Measurements from ENCODE around the gene EFCAB9.

The EFCAB9 gene

DNA sequence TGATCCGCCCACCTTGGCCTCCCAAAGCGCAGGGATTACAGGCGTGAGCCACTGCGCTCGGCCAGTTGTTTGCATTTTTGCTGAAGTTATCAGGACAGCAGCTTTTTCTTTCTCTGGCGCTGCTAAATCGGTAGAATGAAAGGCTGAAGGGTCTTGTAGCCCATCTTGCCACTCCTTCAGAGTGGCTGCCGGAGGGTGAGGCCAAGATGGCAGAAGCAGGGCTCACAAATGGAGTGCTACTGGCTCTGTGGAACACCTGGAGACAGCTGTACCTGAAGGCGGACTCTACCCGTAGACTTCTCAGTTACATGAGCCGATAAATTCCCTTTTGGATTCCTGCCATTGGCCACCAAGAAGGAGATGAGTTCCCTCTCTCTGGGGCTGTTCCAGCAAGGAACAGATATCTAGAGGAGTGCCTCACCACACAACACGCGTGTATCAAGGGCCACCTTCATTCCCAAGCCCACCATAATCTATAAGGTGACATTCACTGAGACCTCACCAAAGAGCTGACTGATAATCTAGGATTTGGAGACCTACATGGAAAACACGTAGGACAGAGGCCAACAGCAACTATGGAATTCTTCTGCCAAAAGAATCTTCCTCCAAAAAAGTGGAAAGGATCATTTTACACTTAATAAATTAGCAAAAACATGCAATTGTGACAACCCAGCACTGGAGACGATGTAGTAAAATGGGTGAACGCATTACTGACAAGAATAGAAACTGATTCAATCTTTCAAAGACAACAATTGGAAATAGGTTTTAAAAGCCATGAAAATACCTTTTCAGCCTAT lies 27.7 kb upstream of the EFCAB9 start:
- H2BK15ac ChIP-seq (replicated peaks; ENCODE audit: low read depth), result no peak overlapping the region
- DNase-seq, result no peak
- H3K4me1 ChIP-seq (ENCODE audit: control insufficient read depth, low read depth, low read length), result no peaks in the 10 kb centered on the region
- H3K4me3 ChIP-seq (ENCODE audit: low read length), result no peak overlapping the region
- no peak overlapping the region for H2AK5ac ChIP-seq (ENCODE audit: low read length)
- no peak overlapping the region for H3K23ac ChIP-seq (ENCODE audit: low read length)
- no peak overlapping the region for H4K8ac ChIP-seq (ENCODE audit: low read depth, low read length)
- H3K79me1 ChIP-seq (ENCODE audit: low read length), result peaks cover 2% of the 10 kb centered on the region
- H3K4me2 ChIP-seq (ENCODE audit: low read length), result no peak overlapping the region
- H2BK5ac ChIP-seq (ENCODE audit: low read length), result no peak overlapping the region
- no peaks in the 10 kb centered on the region for H3K27me3 ChIP-seq (ENCODE audit: insufficient read depth, low read length, poor library complexity)
- WGBS (ENCODE audit: extremely low coverage, insufficient coverage, low lambda C conversion rate), result no CpG with 5 or more reads among the region's 16 CpGs
- no peak overlapping the region for H3K56ac ChIP-seq (ENCODE audit: low read length)
- no peak overlapping the region for H2BK120ac ChIP-seq (ENCODE audit: low read depth, low read length)
- H3K36me3 ChIP-seq (ENCODE audit: control insufficient read depth, insufficient read depth, low read length), result no peaks in the 10 kb centered on the region
- H3K9ac ChIP-seq (ENCODE audit: low read length), result no peak overlapping the region
- no peak overlapping the region for H3K4ac ChIP-seq (ENCODE audit: low read depth, low read length)
- H3K18ac ChIP-seq (ENCODE audit: low read length), result no peak overlapping the region
- no peak overlapping the region for H4K5ac ChIP-seq (ENCODE audit: low read length)
- no peak overlapping the region for H3K27ac ChIP-seq (ENCODE audit: low read depth, low read length)
- H3K79me2 ChIP-seq (ENCODE audit: control insufficient read depth, insufficient read depth, low read length), result no peaks in the 10 kb centered on the region

DNA sequence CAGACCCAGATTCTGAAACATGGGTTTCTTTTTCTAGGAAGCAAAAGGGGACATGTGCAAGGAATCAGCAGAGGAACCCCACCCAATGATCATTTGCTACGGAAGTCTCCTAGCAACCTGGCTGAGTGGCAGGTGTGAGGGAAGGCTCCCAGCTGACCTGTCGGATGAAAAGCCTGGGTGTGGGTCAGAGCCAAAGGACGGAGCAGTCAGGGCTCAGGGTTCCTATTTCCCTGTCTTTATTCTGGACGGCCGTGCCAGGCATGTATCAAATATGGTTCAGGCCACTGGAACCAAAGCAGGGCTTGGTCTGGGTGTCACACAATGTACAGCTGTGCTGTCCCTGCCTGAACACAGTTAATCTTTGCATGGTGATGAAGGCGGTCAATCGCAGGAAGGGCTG lies 26.1 kb upstream of the EFCAB9 start:
- Histone ChIP-seq H3K23ac (ENCODE audit: low read length) (no peak overlapping the region), H3K4me2 (ENCODE audit: low read length) (no peak overlapping the region), H3K27ac (ENCODE audit: low read depth, low read length) (no peak overlapping the region), H4K5ac (ENCODE audit: low read length) (no peak overlapping the region), H3K4me1 (ENCODE audit: control insufficient read depth, low read depth, low read length) (no peaks in the 10 kb centered on the region), H2BK15ac (replicated peaks; ENCODE audit: low read depth) (no peak overlapping the region), H4K8ac (ENCODE audit: low read depth, low read length) (no peak overlapping the region), H3K18ac (ENCODE audit: low read length) (no peak overlapping the region), H3K4me3 (ENCODE audit: low read length) (no peak overlapping the region), H2AK5ac (ENCODE audit: low read length) (no peak overlapping the region), H3K79me1 (ENCODE audit: low read length) (peaks cover 2% of the 10 kb centered on the region), H3K27me3 (ENCODE audit: insufficient read depth, low read length, poor library complexity) (no peaks in the 10 kb centered on the region), H3K9ac (ENCODE audit: low read length) (no peak overlapping the region), H3K56ac (ENCODE audit: low read length) (no peak overlapping the region), H3K4ac (ENCODE audit: low read depth, low read length) (no peak overlapping the region), H3K79me2 (ENCODE audit: control insufficient read depth, insufficient read depth, low read length) (no peaks in the 10 kb centered on the region), H2BK5ac (ENCODE audit: low read length) (no peak overlapping the region), H3K36me3 (ENCODE audit: control insufficient read depth, insufficient read depth, low read length) (no peaks in the 10 kb centered on the region), H2BK120ac (ENCODE audit: low read depth, low read length) (no peak overlapping the region)
- WGBS (ENCODE audit: extremely low coverage, insufficient coverage, low lambda C conversion rate), result no CpG with 5 or more reads among the region's 7 CpGs
- no peak for DNase-seq

GRCh38 chr5:172168311-172168710 lies 25.7 kb upstream of the EFCAB9 start:
- peaks cover 2% of the 10 kb centered on the region for H3K79me1 ChIP-seq (ENCODE audit: low read length)

GRCh38 chr5:172169216-172169615 lies 24.8 kb upstream of the EFCAB9 start:
- DNase-seq, result no peak
- H3K23ac ChIP-seq (ENCODE audit: low read length), result no peak overlapping the region
- H3K4me2 ChIP-seq (ENCODE audit: low read length), result no peak overlapping the region
- no peak overlapping the region for H3K4me3 ChIP-seq (ENCODE audit: low read length)
- H3K9ac ChIP-seq (ENCODE audit: low read length), result no peak overlapping the region
- no peak overlapping the region for H2BK15ac ChIP-seq (replicated peaks; ENCODE audit: low read depth)
- no peaks in the 10 kb centered on the region for H3K79me2 ChIP-seq (ENCODE audit: control insufficient read depth, insufficient read depth, low read length)
- H3K27ac ChIP-seq (ENCODE audit: low read depth, low read length), result no peak overlapping the region
- H2AK5ac ChIP-seq (ENCODE audit: low read length), result no peak overlapping the region
- no peak overlapping the region for H4K5ac ChIP-seq (ENCODE audit: low read length)
- peaks cover 2% of the 10 kb centered on the region for H3K79me1 ChIP-seq (ENCODE audit: low read length)
- H3K36me3 ChIP-seq (ENCODE audit: control insufficient read depth, insufficient read depth, low read length), result no peaks in the 10 kb centered on the region
- H3K27me3 ChIP-seq (ENCODE audit: insufficient read depth, low read length, poor library complexity), result no peaks in the 10 kb centered on the region
- no peak overlapping the region for H3K56ac ChIP-seq (ENCODE audit: low read length)
- H2BK120ac ChIP-seq (ENCODE audit: low read depth, low read length), result no peak overlapping the region
- H4K8ac ChIP-seq (ENCODE audit: low read depth, low read length), result no peak overlapping the region
- H3K4ac ChIP-seq (ENCODE audit: low read depth, low read length), result no peak overlapping the region
- no peak overlapping the region for H2BK5ac ChIP-seq (ENCODE audit: low read length)
- no peaks in the 10 kb centered on the region for H3K4me1 ChIP-seq (ENCODE audit: control insufficient read depth, low read depth, low read length)
- 100% methylated on average over 1 of the region's 2 CpGs for WGBS (ENCODE audit: extremely low coverage, insufficient coverage, low lambda C conversion rate)
- H3K18ac ChIP-seq (ENCODE audit: low read length), result no peak overlapping the region

More at GRCh38 chr5:172168311-172168710, 25.7 kb upstream of the EFCAB9 start:
- Histone ChIP-seq H3K36me3 (ENCODE audit: control insufficient read depth, insufficient read depth, low read length) (no peaks in the 10 kb centered on the region), H3K27me3 (ENCODE audit: insufficient read depth, low read length, poor library complexity) (no peaks in the 10 kb centered on the region), H2BK5ac (ENCODE audit: low read length) (no peak overlapping the region), H3K23ac (ENCODE audit: low read length) (no peak overlapping the region), H3K9ac (ENCODE audit: low read length) (no peak overlapping the region), H3K79me2 (ENCODE audit: control insufficient read depth, insufficient read depth, low read length) (no peaks in the 10 kb centered on the region), H3K56ac (ENCODE audit: low read length) (no peak overlapping the region), H3K27ac (ENCODE audit: low read depth, low read length) (no peak overlapping the region), H4K8ac (ENCODE audit: low read depth, low read length) (no peak overlapping the region), H3K4ac (ENCODE audit: low read depth, low read length) (no peak overlapping the region), H3K4me3 (ENCODE audit: low read length) (no peak overlapping the region), H2BK15ac (replicated peaks; ENCODE audit: low read depth) (no peak overlapping the region), H3K4me2 (ENCODE audit: low read length) (no peak overlapping the region), H4K5ac (ENCODE audit: low read length) (no peak overlapping the region), H3K18ac (ENCODE audit: low read length) (no peak overlapping the region), H2BK120ac (ENCODE audit: low read depth, low read length) (no peak overlapping the region), H2AK5ac (ENCODE audit: low read length) (no peak overlapping the region), H3K4me1 (ENCODE audit: control insufficient read depth, low read depth, low read length) (no peaks in the 10 kb centered on the region)
- no CpG with 5 or more reads among the region's 8 CpGs for WGBS (ENCODE audit: extremely low coverage, insufficient coverage, low lambda C conversion rate)
- no peak for DNase-seq

- Histone ChIP-seq H3K79me1 (ENCODE audit: low read length) (peaks cover 2% of the 10 kb centered on the region), H3K27me3 (ENCODE audit: insufficient read depth, low read length, poor library complexity) (no peaks in the 10 kb centered on the region), H3K27ac (ENCODE audit: low read depth, low read length) (no peak overlapping the region), H3K18ac (ENCODE audit: low read length) (no peak overlapping the region), H3K9ac (ENCODE audit: low read length) (no peak overlapping the region), H3K79me2 (ENCODE audit: control insufficient read depth, insufficient read depth, low read length) (no peaks in the 10 kb centered on the region), H2BK5ac (ENCODE audit: low read length) (no peak overlapping the region), H3K56ac (ENCODE audit: low read length) (no peak overlapping the region), H2BK120ac (ENCODE audit: low read depth, low read length) (no peak overlapping the region), H4K8ac (ENCODE audit: low read depth, low read length) (no peak overlapping the region), H4K5ac (ENCODE audit: low read length) (no peak overlapping the region), H3K36me3 (ENCODE audit: control insufficient read depth, insufficient read depth, low read length) (no peaks in the 10 kb centered on the region), H3K4me3 (ENCODE audit: low read length) (no peak overlapping the region), H3K23ac (ENCODE audit: low read length) (no peak overlapping the region), H2BK15ac (replicated peaks; ENCODE audit: low read depth) (no peak overlapping the region), H2AK5ac (ENCODE audit: low read length) (no peak overlapping the region), H3K4ac (ENCODE audit: low read depth, low read length) (no peak overlapping the region), H3K4me2 (ENCODE audit: low read length) (no peak overlapping the region), H3K4me1 (ENCODE audit: control insufficient read depth, low read depth, low read length) (peaks cover 2% of the 10 kb centered on the region)
- WGBS (ENCODE audit: extremely low coverage, insufficient coverage, low lambda C conversion rate), result no CpG with 5 or more reads among the region's 9 CpGs
- no peak for DNase-seq
These were observed 23.7 kb upstream of the EFCAB9 start for GRCh38 chr5:172170251-172170701.

DNA sequence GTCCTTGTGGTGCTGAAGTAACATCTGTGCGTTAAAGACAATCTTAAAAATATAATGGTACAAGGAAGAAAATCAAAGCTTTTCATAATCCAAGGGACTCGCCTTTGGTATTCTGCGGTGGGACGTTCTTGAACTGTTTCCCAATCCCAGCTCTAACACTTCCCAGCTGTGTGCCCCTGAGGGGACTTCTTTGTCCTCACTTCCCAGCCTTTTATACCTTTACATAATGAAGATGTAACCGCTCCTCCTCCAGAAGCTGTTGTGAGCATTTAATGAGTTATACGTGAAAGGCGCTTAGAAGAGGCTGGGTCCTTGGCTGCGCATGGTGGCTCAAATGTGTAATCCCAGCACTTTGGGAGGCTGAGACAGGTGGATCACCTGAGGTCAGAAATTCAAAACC lies 22.9 kb upstream of the EFCAB9 start:
- no peaks in the 10 kb centered on the region for H3K79me2 ChIP-seq (ENCODE audit: control insufficient read depth, insufficient read depth, low read length)
- no peak overlapping the region for H2AK5ac ChIP-seq (ENCODE audit: low read length)
- no peak overlapping the region for H3K4me2 ChIP-seq (ENCODE audit: low read length)
- peaks cover 6% of the 10 kb centered on the region for H3K79me1 ChIP-seq (ENCODE audit: low read length)
- H4K5ac ChIP-seq (ENCODE audit: low read length), result no peak overlapping the region
- no CpG with 5 or more reads among the region's 8 CpGs for WGBS (ENCODE audit: extremely low coverage, insufficient coverage, low lambda C conversion rate)
- H2BK120ac ChIP-seq (ENCODE audit: low read depth, low read length), result no peak overlapping the region
- no peak overlapping the region for H3K18ac ChIP-seq (ENCODE audit: low read length)
- no peak for DNase-seq
- H3K27ac ChIP-seq (ENCODE audit: low read depth, low read length), result no peak overlapping the region
- H3K4me3 ChIP-seq (ENCODE audit: low read length), result no peak overlapping the region
- H3K27me3 ChIP-seq (ENCODE audit: insufficient read depth, low read length, poor library complexity), result no peaks in the 10 kb centered on the region
- no peaks in the 10 kb centered on the region for H3K36me3 ChIP-seq (ENCODE audit: control insufficient read depth, insufficient read depth, low read length)
- no peak overlapping the region for H2BK15ac ChIP-seq (replicated peaks; ENCODE audit: low read depth)
- peaks cover 2% of the 10 kb centered on the region for H3K4me1 ChIP-seq (ENCODE audit: control insufficient read depth, low read depth, low read length)
- no peak overlapping the region for H3K56ac ChIP-seq (ENCODE audit: low read length)
- H2BK5ac ChIP-seq (ENCODE audit: low read length), result no peak overlapping the region
- H3K4ac ChIP-seq (ENCODE audit: low read depth, low read length), result no peak overlapping the region
- H3K9ac ChIP-seq (ENCODE audit: low read length), result no peak overlapping the region
- H3K23ac ChIP-seq (ENCODE audit: low read length), result no peak overlapping the region
- no peak overlapping the region for H4K8ac ChIP-seq (ENCODE audit: low read depth, low read length)

All from mesendoderm (in vitro differentiated cells).